Activated T-cell treated with anti-CD3 and anti-CD28 coated beads, Interleukin-2, amount 50 U/mL, for 1 hour (primary cell): Measurements from ENCODE around the gene SNX19.
A peak's percentile ranks its signal among the peaks of the same experiment; 100 is the strongest.
"Not testable (repeated sequence)": the region's sequence is repeated elsewhere in the genome, so short reads cannot be mapped to it uniquely, and the experiment has no call there.

Experiments
- DNase-seq: peaks from one replicate; pipeline ENCODE4 v3.0.0-alpha.2; 2020

The SNX19 gene

DNA sequence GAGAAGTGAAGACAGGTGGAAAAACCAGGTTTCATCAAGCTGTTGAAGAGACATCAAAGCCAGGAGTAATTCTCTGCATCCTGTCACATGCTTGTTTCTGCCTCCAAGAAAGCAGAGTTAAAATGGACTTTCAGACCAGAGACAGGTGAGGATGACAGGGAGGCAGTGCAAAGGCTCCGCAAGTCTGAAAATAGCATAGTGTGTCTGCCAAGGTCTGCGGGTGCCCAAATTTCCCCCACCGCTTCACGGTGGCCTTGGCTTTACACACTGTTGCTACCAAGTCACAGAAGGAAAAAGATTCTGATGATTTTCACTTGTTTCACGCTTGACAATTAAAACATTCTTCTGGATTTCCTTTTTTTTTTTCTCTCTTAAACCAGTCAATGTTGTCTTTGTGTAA is 44.2 kb downstream of the SNX19 start:
- DNase-seq: no peak

DNA sequence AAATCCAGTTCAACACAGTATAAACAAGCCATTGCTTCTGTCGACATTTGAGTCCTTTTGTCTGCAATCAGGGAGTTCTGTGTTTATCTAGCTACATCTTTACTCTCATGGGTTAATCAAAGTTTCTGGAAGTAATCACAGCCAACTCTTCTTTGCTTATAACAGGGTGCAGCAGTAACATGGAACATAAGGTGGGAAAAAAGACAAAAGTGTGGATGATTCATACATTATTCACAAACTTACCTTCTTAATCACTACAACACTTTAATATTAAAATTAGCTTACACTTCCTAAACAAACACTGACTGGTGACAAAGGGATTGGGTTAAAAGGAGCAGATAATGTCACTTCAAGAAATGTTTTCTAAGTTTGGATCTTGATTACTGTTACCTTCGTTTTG is 44.7 kb downstream of the SNX19 start:
- DNase-seq: no peak

DNA sequence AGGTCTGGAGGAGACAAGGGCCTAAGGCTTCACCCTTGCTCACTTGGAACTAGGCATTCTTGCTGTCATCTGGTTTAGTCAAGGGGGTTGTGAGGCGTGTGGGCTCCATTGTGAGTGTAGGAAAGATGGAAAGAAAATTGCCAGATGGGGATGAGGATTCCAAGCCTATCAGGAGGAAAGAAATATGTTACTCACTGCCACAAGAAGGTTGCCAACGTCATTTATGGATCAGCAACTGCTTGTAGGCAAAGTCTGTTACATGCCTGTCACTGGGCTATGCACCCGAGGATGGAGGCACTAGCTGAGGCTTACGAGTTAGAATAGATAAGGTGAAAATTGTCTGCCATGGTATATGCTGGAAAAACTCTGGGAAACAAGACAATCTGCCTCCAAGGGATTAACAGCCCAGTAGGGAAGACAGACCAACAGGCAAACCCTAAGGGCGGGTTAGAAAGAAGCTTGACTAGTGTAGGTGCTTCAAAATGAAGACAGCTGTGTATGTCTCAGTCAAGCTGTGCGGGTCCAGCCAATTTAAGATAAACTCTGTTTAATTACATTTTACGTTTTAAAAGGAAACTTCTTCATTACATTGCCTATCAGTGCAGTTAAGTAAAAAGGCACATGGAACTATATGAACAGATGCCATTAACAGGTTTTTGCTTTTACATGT is 47.4 kb downstream of the SNX19 start:
- DNase-seq: no peak

DNA sequence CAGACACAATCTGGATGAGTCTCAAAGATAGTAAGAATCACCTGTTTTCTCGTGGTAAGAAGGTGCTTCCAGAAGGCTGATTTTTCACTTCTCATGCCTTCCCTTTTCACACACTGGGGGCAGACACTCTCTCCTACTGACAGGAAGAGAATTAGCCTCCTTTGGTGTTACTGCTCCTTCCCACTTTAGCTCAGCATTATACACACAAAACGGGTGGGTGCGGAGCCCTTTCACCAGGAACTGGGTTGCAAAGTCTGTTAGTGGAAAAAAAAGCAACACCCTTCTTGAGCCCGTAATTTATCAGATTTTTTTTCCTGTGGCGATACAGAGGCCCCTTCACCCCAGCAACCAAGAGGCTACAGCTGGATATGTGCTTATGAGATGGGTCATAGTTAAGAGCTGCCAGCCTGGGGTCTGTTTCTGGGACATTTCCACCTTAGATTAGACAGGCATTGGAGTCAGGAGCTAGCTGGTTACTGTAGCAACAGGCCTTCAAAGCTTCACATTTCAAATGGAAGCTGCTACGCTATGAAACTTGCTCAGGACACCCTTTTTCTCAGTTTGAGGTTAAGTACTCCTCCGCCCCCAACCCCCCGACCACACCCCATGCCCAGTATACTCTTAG is 48.1 kb downstream of the SNX19 start:
- DNase-seq: no peak

DNA sequence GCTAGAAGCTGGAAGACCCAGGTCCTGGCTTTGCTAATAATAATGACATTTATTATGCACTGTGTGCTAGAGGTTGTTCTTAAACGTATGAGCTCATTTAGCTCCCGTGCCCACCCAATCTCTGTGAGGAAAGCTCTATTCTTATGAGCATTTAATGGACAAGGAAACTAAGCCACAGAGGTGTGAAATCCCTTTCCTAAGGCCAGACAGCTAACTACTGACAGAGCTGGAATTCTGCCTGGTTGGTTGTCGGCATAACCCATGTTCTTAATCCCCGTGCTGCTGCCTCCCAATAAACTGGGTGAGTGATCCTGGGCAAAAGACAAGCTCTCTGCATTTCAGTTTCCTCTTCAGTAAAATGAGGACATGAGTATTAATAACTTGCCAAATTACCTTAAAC is 49.4 kb downstream of the SNX19 start:
- DNase-seq: no peak

DNA sequence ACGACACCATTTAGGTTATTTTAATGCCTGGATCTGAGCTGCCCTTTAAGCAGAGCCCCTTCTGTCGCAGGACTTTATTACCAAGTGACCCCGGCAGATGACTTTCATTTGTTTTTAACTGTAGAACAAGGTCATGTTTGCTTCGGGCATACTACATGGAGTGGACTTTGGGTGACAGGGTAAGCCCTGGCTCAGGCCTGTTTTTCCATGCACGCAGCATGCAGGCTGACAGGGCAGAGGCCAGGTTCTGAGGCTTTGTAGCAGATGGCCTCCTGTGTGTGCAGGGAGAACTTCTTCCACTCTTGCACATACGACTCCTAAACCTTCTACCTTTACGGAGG is 50.5 kb downstream of the SNX19 start:
- no peak for DNase-seq

DNA sequence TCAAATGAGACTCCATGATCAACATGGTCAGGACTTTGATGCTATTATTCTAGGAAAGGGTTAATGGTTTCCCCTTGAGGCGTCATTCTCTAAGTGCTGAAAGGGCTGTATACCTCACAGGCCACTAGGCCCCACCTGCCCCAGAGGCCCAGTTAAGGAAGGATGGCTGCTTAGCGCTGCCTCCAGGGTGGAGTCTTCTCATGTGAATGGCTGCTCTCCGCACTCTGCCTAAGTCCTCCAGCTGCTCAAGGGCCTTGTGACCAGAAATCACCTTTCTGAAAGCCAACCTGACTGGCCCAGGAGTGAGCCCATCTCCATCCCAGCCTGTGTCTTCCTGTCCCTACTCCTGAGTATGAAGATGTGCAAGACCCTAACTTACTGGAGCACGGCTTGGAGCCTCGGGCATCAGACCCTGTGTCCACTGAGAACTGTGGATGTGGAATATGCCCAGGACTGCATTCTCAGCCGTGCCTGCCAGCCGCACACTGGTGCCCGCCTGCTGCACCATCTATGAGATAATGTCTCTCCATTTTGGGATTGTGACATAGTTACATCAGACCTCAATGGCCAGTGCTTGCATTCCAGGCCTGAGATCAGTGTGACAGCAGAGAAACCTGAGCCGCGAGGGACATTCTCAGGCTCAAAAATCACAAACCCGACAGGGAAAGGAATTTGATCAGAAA is 51.0 kb downstream of the SNX19 start:
- DNase-seq: no peak

DNA sequence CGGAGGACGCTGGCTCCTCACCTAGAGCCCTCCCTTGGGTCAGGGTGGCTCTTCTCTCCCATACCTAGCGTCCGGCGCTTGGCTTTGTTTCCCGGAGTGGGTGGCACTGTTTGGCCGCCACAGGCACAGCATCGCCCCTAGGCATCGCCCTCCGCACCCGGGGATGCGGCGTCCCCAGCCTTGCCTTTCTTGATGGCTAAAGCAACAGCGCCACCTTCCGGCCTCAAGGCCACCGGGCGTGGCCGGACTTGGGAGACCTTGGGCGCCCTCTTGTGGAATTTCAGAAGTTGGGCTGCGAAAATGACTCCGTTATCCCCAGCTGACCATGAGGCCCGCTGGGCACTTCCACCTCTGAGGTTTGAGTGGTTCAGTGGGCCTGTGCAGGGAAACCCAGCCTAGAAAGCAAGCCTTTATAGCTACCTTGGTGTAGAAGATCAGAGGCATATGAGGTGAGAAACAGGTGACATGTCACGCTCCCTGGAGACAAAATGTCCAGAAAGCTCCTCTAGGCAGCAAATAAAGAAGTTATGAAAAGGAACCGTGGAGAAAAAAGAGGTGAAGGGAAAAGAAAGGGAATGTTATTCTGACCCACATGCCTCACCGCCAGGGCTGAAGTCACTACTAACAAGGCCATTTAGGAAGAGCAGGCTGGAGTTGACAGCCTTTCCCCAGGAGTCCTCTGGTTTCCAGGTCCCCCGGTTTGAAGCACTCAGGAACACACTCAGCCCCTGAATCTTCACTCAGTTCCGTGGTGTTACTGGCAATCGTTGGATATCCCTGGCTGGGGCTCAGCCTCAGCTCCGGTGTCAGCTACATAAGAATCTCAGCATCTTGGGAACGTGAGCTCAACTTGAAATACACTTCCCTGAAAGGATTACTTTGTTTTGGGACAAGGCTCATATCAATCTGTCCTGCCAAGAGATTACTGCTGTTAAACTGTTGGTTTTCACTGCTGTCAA is 54.1 kb downstream of the SNX19 start:
- DNase-seq: peak; percentile 85

DNA sequence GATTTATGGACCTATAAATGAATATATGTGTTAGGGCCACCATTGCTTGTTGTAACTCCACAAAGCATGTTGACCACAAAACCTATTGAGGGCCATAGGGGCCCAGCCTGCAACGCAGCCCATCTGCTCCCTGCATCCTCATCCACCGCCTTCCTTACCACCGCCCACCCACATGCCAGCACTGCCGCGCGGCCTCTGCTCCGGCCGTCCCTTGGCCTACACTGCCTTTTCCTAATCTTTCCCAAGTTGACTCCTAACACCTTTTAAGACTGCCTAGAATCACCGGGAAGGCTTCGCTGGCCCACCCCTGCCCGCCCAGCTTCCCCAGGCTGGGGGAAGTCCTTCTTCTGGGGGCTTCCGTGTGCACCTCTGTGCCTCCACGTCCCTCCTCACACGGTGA is 55.0 kb downstream of the SNX19 start:
- no peak for DNase-seq

DNA sequence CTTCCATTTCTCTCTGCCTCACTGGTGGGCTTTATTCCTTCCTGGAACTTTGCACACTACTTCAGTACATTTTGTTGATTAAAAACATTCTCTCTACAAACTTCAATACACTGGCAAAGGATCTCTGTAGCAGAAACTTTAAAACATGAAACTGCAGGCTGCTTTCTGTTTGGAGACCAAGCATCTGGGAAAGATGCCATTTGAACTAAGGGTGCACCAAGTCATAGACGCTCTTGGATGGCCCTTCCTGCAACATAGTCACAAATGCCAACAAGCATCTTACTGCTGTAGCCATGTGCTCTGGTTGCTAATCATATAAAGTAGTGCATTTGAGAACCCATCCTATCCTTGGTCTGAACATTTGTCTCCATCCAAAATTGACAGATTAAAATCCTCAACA is 56.4 kb downstream of the SNX19 start:
- DNase-seq: no peak

DNA sequence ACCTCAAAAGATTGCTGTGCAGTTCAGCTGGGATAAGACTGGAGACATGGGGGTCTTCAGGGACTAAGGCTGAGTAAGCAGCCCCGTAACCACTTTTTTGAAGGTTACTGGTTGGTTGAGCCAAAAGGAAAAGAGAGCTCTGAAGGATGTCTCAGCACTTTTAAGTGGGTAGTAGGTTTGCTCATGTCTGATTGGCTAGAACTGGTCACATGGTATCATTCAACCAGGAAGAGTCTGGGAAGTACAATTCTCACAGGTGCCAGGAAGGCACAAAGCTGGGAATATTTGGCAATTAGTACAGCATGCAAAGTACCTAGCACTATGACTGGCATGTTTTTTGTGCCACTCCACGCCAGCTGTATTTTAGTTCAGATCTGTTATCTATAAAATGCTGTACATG is 58.1 kb downstream of the SNX19 start:
- no peak for DNase-seq

DNA sequence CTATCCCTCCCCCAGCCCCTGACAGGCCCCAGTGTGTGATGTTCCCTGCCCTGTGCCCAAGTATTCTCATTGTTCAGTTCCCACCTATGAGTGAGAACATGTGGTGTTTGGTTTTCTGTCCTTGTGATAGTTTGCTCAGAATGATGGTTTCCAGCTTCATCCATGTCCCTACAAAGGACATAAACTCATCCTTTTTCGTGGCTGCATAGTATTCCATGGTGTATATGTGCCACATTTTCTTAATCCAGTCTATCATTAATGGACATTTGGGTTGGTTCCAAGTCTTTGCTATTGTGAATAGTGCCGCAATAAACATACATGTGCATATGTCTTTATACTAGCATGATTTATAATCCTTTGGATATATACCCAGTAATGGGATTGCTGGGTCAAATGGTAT is 60.6 kb downstream of the SNX19 start:
- DNase-seq: not testable (repeated sequence)

DNA sequence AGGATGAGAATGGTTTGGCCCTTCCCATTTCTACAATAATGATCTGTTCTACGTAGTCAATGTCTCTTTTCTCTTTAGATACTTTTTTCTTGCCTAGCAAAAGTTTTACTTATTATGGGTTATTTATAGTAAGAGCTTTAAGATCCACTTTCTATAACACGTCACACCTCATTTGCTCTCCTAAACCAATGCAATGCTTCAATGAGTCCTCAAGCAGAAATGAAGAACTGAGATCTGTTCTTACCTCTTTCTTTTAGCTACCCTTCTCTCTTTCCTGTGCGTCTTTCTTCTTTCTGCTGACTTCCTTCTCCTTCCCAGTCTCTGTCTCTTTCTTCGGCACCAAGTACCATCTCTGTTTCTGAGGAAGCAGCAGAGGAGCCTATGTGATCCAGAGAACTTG is 61.8 kb downstream of the SNX19 start:
- DNase-seq: no peak

DNA sequence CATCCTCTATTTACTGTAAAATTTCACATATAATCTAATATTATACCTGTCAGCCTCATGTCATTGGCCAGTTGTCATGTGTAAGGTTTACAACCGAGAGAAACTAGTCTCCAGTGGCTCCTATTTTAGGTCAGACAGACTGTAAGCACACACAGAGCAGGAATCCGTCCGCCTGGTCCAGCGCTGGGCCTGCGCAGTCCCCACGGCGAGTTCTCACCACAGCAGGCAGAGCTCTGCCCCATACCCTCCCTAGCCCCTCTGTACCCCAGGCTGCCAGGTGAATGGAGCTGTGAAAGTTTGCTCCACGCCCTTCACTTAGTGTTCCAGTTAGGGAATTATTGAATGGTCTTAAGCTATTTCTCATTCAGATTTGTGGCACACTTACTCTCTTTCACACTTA is 63.7 kb downstream of the SNX19 start:
- no peak for DNase-seq

DNA sequence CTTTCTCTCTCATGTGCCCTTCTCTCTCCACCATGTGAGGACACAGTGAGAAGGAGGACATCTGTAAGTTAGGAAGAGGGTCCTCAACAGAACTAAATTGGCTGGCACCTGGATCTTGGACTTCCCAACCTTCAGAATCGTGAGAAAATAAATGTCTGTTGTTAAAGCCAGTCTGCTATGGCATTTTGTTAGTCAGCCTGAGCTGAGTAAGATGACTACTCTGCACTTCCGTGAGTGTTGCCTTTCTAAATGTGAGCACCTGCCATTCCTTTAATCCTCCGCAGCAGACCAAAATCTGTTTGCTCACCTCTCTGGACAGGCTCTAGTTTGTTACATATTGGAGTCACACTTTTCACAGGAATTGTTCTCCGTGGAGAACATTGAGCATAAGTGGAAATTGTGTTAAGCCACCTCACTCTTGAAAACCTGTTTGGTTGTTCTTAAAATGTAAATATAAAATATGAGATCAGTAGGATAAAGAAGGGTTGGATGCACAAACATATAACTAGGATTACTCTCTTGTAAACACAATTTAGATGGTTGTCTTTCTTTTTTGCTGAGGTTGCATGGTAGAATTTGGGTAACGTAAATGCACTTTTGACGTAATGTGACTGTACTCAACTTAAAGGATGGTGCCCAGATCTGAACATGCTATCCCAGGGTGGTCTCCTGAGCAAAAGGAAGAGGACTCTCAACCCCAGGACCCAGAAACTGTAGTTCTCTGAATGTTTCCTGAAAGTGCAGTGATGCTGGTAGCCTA is 65.9 kb downstream of the SNX19 start:
- DNase-seq: no peak

DNA sequence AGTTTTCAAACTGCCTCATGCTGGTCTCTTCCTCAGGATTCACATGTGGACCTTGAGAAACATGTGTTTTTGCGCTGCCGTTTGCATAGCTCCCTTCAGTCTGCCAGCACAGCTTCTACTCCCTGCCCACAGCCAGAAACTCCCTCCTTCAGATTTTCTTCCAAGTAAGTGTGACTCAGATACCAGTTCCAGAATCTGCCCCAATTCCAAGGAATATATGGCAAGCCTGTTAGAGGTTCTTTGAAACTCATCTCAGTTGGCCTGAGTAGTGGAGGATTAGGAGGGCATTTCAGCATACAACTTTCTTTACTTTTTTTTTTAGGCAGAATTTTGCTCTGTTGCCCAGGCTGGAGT is 67.1 kb downstream of the SNX19 start:
- DNase-seq: no peak

DNA sequence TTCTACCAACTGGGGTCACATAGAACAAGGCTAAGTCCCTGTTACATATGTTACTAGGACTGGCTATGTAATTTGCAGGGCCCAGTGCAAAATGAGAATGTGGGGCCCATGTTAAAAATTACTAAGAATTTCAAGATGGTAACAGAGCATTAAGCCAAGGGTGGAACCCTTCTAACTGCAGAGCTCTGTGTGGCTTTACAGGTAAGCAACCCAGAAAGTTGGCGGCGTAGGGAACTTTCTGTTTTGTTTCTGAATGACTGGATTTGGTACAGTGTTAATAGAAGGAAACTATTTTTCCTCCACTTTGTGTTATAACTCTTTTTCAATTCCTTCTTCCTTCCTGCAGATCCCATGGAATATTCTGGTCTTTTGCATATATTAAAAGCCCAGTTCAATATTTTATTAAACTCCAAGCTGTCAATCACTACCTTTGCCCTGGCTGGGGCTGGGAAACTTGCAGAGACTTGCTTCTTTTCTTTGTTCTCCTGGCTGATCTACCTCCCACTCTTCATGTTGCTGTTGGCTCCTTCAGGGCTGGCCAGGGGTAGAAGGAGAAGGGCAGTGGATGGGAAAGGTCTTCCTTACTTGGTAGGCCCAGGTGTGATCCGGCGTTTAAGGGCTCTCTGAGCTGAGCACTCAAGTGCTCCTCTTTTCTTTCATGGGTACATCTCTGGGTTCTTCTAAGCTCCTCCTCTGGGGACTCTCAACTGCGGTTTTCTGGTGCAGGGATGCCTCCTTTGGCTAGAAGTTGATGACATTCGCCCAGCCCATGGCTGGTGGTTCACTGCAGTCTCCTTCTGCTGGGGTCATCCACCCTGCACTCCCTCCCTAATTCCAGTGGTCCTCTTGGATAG is 67.7 kb downstream of the SNX19 start:
- DNase-seq: no peak

DNA sequence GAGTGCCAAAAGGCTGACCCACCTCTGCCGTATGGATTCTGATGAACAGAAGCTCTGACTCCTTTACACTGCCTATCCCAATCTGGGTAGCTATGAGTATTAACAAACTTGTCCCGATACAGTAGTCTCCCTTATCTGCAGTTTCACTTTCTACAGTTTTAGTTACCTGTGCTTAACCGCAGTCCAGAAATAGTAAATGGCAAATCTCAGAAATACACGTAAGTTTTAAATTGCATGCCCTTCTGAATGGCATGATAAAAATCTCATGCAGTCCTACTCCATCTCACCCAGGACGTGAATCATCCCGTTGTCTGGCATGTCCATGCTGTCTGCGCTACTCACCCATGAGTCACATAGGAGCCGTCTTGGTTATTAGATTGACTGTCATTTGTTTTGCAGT is 68.8 kb downstream of the SNX19 start:
- DNase-seq: no peak

DNA sequence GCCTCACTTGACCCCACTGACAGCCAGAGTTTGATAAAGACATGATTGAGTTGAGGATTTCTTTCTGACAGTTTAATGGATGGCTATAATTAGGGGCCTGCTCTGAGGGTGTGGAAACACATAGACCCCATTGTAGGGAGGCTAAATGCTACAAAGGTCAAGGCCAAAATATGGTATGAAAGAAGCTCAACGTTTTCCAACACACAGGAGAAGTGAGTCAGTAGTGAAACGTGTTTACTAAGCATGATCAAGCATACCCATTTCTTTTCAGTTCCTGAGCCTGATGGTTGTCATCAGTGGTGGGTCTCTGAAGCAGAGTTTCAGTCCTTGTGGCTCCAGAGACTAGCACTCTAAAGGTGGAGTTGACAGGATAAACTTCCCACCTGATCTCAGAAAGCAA is 69.7 kb downstream of the SNX19 start:
- no peak for DNase-seq

DNA sequence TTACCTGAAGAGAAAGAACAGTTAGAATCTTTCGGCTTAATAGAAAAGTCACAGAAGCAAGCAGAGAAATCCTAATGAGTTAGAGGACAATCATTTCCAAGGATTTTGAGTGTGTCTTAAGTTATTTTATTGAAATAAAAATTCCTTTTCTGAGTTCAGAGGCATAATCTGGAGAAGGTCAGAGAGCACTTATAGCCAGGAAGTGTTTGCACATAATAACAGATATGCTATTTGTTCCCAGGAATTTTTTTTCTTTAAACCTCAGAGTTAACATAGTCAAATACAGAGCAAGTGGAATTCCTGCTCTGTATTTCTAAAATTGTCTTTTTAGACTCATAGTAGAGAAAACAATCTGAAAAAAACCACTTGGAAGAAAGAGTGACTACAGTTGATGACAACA is 74.3 kb downstream of the SNX19 start:
- DNase-seq: no peak

DNA sequence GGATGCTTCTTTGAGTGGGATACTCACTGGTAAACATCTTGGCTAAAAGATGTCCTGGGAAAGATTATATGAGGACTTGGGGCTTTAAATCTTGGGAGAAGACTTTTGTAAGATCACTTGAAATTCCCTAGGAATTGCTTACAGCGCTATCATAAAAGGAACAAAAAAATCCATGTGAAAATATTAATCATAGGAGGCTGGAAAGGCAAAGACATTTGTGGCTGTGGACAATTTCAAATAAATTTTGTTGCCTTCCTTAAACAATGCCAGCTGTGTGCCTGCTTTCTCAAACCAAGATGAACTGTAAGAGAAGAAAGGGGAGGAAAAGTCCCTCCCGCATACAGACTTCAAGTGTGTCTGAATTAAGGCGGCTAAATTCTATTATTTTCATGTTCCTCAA is 75.6 kb downstream of the SNX19 start:
- DNase-seq: no peak
